ENCODE measurements around the gene EFCAB11.

The EFCAB11 gene

DNA sequence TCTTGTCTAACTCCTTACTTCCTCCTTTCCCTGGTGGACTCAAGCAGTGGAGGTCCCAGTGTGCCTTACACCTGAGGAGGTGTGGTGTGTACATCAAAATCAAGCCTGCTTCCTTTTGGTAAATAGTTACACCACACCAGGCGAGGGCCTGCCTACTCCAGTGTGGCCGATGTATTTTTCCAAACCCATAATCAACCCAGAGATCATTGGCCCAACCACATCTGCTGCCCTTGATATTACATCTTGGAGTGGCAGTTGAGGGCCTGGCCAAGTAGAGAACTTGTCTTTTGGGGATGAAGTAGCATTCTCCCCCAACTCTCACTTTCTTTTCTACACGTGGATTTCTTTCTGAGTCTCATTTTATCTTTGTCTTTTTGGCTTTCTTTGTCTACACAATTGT, 187.4 kb downstream of the EFCAB11 start:
- no peak for DNase-seq (ENCODE audit: low read depth)

DNA sequence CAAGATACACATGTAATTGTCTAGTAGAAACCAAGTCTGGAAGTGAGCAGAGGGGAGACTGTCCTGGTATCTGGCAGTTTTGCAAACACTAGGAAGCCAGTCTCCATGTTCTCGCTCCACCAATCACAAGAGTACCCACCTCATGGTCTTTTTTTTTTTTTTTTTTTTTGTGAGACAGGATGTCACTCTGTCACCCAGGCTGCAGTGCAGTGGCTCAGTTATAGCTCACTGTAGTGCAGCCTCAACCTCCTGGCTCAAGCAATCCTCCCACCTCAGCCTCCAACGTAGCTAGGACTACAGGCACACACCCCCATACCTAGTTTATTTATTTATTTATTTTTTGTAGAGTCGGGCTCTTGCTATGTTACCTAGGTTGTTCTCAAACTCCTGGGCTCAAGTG, 189.2 kb downstream of the EFCAB11 start:
- DNase-seq (ENCODE audit: low read depth) = no peak

DNA sequence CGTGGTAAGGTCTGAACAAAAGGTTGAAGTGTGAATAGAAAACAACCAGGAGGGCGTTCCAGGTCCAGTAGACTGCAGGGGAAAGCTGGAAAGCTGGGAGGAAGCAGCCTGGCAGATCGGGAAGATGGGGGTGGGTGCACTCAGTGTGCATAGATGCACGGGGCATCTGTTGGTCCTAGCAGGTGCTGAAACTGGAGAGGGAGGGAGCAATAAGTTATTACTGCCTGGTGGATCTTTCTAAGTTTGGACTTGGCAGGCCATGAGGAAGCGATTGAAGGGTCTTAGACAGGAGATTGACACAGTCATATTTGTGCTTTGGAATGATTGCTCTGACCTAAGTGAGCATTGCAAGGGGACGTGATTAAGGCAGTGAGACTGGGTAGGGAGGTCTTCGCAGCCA, 194.4 kb downstream of the EFCAB11 start:
- no peak for DNase-seq (ENCODE audit: low read depth)

DNA sequence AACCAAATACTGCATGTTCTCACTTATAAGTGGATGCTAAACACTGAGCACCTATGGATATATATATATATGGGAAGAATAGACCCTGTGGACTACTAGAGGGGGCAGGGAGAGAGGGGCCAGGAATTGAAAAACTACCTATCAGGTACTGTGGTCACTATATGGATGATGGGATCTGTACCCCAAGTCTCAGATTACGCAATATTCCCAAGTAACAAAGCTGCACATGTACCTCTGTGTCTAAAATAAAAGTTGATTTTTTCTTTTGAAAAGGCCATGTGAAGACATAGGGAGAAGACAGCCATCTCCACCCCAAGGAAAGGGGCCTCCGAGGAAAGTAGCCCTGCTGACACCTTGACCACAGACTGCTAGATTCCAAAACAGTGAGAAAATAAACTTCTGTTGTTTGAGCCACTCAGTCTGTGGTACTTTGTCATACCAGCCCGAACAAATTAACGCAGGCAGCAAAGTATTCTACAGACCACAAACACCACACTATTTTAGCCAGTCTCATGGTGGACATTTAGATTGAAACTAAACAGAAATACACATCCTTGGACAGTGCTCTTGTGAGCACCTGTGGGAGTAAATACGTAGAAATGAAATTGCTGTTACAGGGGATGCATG, 197.1 kb downstream of the EFCAB11 start:
- DNase-seq (ENCODE audit: low read depth) = no peak

DNA sequence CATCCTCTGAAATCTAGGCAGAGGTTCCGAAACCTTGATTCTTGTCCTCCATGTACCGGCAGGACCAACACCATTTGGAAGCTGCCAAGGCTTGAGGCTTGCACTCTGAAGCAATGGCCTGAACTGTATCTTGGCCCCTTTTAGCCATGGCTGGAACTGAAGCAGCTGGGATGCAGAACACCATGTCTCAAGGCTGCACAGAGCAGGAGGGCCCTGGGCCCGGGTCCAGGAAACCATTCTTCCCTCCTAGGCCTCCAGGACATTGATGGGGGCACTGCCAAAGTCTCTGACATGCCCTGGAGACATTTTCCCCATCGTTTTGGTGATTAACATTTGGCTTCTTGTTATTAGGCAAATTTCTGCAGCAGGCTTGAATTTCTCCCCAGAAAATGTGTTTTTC, 198.7 kb downstream of the EFCAB11 start:
- no peak for DNase-seq (ENCODE audit: low read depth)

DNA sequence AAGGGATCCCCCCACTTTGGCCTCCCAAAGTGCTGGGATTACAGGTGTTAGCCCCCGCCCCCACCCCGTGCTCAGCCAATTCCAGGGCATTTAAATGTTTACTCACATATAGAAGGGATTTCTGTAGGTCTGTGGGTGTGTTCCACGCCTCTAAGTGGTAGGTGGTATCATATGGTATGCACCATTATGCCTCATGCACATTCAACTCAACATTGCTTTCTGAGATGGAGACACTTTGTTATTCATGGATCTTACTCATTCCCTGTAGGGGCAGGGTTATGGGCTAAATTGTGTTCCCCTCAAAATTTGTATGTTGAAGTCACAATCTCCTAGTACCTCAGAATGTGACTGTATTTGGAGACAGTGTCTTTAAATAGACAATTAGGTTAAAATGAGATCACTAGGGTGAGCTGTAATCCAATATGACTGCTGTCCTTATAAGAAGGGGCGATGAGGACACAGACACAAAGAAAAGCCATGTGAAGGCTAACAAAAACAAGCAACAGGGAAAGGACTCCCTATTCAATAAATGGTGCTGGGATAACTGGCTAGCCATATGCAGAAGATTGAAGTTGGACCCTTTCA, 200.6 kb downstream of the EFCAB11 start:
- DNase-seq (ENCODE audit: low read depth) = no peak

DNA sequence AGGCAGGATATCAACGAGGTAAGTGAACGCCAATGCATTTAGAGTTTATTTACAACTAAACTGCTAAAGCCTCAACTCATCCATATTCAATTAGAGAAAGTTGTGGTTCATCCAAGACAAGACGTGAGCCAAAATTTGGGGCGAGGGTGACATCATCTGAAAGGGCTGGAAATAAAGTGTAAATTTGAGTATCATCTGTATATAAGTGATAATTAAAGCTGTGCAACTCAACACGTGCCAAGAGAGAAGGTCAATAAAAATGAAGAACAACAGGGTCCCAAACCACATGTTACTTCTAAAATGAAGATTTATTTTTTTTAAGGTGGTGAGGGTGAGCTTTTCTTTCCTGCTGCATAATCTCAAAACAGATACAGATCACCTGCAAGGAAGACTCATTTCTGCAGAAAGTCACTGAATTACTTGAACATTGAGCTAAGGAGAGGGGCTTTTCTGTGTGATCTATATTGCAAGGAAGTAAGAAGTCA, 203.6 kb downstream of the EFCAB11 start:
- no peak for DNase-seq (ENCODE audit: low read depth)

DNA sequence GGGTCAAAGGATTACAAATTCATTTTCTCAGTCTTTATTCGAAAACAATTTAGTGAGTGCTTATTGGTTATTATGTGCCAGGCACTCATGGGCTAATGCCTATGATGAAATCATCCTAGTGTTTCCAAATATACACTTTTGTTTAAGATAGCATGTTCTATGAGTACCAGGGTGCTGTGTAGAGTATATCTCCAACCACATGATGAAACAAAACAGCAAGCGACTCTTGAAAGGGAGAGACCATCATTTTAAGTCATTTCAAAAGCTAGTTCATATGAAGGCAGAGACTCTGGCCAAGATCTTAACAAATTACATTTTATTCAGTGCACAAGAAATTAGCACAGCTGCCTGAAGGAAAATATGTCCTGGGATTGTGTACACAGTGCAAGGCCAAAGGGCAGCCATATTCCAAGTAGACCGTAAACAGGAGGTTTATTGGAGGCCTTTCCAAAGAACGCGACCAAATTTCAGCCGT, 204.2 kb downstream of the EFCAB11 start:
- no peak for DNase-seq (ENCODE audit: low read depth)

DNA sequence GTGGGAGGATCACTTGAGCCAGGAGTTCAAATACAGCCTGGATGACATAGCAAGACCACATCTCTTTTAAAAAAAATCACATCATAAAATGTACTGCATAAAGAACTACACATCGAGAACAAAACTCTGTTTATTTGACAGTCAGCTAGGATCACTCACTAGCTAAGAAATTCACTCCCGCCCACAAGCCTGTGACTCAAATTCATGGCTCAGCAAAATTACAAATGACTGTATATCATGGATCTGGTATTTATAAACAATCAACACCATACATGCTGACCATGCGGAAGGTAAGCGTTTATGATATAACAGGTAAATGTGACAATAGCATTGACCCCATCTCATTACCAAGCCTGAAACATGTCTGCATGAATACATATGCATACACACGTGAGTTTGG, 206.5 kb downstream of the EFCAB11 start:
- no peak for DNase-seq (ENCODE audit: low read depth)

DNA sequence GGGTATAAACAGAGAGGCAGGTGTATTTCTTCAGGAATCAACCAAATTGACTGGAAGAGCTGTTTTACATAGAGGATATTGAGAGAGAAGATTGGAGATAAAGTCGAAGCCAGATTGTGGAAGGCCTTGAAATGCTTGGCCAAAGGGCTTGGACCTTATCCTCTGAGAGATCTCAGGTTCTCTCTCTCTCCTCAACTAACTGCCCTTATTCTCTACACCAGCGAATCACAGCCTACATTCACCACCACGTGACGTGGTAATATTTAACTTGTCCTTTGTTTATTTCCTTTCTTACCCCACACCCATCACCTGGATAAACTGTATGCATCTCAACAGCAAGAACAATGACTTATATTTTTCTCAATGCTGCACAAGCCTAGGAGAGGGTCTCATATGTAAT, 207.4 kb downstream of the EFCAB11 start:
- DNase-seq (ENCODE audit: low read depth) = no peak

DNA sequence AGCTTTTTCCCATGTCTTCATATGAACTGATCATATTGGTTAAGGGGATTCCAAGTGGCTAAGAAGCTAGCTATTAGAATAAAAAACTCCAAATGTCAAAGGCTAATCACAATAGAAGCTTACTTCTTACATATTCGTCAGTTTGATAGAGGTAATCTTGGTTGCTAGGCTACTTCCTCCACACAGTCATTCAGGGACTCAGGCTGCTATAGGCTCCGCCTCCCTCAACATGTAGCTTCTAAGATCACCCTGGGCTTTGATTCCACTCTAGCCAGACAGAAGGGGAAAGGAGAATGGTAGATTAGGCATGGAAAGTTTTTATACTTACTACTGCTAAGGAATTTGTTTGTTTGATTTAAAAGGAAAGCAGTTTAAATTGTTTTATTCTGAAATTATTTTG, 207.9 kb downstream of the EFCAB11 start:
- DNase-seq (ENCODE audit: low read depth) = no peak

DNA sequence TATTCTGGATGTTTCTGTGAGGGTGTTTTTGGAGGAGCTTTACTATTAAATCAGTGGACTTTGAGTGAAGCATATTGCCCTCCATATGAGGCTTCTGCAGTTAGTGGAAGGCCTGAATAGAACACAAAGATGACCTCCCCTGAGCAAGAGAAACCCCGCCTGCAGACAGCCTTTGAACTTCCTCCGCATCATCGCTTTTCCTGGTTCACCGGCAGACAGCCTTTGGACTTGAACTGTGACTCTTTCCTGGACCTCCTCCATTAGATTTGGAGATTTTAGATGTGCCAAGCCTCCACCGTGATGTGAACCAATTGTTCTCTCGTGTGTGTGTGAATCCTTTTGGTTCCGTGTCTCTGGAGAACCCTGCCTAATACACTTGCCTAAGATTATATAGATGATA, 208.4 kb downstream of the EFCAB11 start:
- DNase-seq (ENCODE audit: low read depth) = no peak
